HL-60 (cell line): ENCODE measurements around the gene DLK2.
"Not testable (repeated sequence)": the region's sequence is repeated elsewhere in the genome, so short reads cannot be mapped to it uniquely, and the experiment has no call there.

Experiments
- DNase-seq, 2 experiments: peaks; one replicate each; pipeline ENCODE4 v3.0.0-alpha.2; 2010 to 2020; ENCODE audit warnings: low read depth in 1 of 2, low spot score in 1 of 2
- H3K27ac ChIP-seq: fragments of 250-450 bp; sonication (Bioruptor Pico); replicated peaks from 2 replicates; pipeline ENCODE4 v1.5.1; 2020; ENCODE audit warnings: mild to moderate bottlenecking, moderate library complexity
- H3K27me3 ChIP-seq: fragments of 250-450 bp; sonication (Bioruptor Pico); 2 replicates; pipeline ENCODE4 v1.5.1; 2021; ENCODE audit warnings: mild to moderate bottlenecking, moderate library complexity; ENCODE audit not compliant: insufficient read depth, poor library complexity, severe bottlenecking
- H3K4me3 ChIP-seq: replicated peaks from 2 replicates; pipeline ENCODE4 v1.5.1; 2011; ENCODE audit warnings: mild to moderate bottlenecking, control low read depth, low read length; ENCODE audit not compliant: insufficient read depth
- GABPA ChIP-seq: IDR thresholded peaks from 2 replicates; pipeline ENCODE4 v1.6.1; 2012; ENCODE audit warnings: low read depth
- POLR2AphosphoS5 ChIP-seq: IDR thresholded peaks from 2 replicates; pipeline ENCODE4 v1.6.1; 2012; ENCODE audit warnings: low read depth
- SPI1 ChIP-seq: IDR thresholded peaks from 2 replicates; pipeline ENCODE4 v1.6.1; 2012; ENCODE audit warnings: low read depth, mild to moderate bottlenecking, borderline replicate concordance
- TF ChIP-seq, protein P1 (sequence below): IDR thresholded peaks from one replicate; pipeline ENCODE4 v1.5.1; 2011; ENCODE audit warnings: low read length, control low read depth, inconsistent platforms; ENCODE audit not compliant: insufficient read depth
- TF ChIP-seq, protein P2 (sequence below): IDR thresholded peaks from 2 replicates; pipeline ENCODE4 v1.6.1; 2012; ENCODE audit warnings: low read depth; ENCODE audit not compliant: insufficient replicate concordance

Gene DLK2

DNA sequence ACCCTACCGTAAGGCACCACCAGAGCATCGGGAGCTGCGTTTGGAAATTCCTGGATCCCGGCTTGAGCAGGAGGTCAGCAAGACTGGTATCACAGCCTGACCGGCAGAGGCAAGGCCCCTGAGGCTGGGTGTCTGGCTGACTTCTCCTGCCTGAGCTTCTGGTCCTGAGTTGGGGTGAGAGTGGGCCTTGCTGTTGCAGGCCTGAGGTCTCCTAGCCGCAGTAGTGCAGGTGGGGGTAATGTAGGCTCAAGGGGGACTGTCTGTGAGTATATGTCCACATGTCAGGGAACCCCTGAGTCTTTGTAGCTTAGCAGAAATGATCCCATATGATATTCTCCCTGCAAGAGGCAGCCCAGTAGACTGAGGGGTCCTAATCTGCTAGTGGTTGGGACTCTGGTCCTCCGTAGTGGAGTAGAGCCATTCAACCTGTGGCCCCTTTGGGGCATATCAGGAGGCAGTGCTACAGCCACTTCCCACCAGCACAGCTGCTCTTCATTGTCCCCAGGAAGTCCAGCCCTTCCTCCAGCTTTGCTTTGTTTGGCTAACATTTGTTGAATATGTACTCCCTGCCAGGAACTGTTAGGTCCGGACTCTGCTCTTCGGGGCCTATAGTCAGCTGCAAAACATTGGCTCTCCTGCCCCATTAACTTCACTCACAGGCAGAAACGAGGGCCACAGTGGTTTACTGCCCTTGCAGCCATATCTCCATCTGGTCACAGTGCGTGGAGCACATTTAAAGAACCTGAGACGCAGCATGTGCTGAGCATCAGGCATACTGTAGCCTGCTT is 43.9 kb upstream of the DLK2 start:
- TF ChIP-seq, protein P1, sequence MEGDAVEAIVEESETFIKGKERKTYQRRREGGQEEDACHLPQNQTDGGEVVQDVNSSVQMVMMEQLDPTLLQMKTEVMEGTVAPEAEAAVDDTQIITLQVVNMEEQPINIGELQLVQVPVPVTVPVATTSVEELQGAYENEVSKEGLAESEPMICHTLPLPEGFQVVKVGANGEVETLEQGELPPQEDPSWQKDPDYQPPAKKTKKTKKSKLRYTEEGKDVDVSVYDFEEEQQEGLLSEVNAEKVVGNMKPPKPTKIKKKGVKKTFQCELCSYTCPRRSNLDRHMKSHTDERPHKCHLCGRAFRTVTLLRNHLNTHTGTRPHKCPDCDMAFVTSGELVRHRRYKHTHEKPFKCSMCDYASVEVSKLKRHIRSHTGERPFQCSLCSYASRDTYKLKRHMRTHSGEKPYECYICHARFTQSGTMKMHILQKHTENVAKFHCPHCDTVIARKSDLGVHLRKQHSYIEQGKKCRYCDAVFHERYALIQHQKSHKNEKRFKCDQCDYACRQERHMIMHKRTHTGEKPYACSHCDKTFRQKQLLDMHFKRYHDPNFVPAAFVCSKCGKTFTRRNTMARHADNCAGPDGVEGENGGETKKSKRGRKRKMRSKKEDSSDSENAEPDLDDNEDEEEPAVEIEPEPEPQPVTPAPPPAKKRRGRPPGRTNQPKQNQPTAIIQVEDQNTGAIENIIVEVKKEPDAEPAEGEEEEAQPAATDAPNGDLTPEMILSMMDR: no peak
- no peak for TF ChIP-seq GABPA
- TF ChIP-seq, protein P2, sequence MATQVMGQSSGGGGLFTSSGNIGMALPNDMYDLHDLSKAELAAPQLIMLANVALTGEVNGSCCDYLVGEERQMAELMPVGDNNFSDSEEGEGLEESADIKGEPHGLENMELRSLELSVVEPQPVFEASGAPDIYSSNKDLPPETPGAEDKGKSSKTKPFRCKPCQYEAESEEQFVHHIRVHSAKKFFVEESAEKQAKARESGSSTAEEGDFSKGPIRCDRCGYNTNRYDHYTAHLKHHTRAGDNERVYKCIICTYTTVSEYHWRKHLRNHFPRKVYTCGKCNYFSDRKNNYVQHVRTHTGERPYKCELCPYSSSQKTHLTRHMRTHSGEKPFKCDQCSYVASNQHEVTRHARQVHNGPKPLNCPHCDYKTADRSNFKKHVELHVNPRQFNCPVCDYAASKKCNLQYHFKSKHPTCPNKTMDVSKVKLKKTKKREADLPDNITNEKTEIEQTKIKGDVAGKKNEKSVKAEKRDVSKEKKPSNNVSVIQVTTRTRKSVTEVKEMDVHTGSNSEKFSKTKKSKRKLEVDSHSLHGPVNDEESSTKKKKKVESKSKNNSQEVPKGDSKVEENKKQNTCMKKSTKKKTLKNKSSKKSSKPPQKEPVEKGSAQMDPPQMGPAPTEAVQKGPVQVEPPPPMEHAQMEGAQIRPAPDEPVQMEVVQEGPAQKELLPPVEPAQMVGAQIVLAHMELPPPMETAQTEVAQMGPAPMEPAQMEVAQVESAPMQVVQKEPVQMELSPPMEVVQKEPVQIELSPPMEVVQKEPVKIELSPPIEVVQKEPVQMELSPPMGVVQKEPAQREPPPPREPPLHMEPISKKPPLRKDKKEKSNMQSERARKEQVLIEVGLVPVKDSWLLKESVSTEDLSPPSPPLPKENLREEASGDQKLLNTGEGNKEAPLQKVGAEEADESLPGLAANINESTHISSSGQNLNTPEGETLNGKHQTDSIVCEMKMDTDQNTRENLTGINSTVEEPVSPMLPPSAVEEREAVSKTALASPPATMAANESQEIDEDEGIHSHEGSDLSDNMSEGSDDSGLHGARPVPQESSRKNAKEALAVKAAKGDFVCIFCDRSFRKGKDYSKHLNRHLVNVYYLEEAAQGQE: no peak
- TF ChIP-seq SPI1: no peak
- no peak for TF ChIP-seq POLR2AphosphoS5
- H3K27ac ChIP-seq: no peak overlapping the region
- H3K4me3 ChIP-seq: no peak overlapping the region
- no peak for DNase-seq
- H3K27me3 ChIP-seq: no peaks in the 10 kb centered on the region

DNA sequence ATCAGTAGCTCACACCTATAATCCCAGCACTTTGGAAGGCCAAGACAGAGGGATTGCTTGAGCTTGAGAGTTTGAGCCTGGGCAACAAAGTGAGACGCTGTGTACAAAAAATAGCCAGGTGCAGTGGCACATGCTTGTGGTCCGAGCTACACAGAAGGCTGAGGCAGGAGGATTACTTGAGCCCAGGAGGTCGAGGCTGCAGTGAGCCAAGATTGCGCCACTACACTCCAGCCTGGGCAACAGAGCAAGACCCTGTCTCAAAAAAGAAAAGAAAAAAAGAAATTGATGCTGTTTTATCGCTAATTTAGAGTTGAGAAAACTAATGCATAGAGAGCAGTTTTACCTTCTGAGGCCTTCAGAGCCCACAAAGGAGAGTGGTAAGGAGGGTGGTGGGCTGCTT is 42.9 kb upstream of the DLK2 start:
- not testable (repeated sequence) for H3K27ac ChIP-seq, H3K27me3 ChIP-seq, H3K4me3 ChIP-seq, DNase-seq

DNA sequence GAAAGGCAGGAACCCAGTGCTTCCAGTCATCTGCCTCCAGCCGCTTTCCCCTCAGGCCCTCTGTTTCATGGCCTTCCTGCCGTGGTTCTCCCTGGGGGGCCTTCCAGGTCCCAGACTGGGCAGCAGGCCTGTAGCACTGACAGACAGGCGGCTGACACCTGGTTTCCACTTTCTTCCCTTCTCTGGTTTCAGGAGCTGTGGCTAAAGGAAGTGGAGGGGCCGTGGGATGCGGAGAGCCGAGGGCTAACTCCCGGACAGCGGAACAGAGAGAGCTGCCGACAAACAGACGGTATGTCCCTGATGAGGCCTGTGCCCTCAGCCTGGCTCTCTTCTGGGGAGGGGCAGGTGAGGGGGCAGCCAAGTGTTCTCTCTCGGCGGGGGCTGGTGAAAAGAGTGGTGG is 42.3 kb upstream of the DLK2 start:
- Histone ChIP-seq H3K27ac (no peak overlapping the region), H3K4me3 (no peak overlapping the region), H3K27me3 (no peaks in the 10 kb centered on the region)
- no peak for DNase-seq
- TF ChIP-seq SPI1 (no peak), GABPA (no peak), POLR2AphosphoS5 (no peak)
- TF ChIP-seq, protein P2: no peak
- TF ChIP-seq, protein P1: no peak

DNA sequence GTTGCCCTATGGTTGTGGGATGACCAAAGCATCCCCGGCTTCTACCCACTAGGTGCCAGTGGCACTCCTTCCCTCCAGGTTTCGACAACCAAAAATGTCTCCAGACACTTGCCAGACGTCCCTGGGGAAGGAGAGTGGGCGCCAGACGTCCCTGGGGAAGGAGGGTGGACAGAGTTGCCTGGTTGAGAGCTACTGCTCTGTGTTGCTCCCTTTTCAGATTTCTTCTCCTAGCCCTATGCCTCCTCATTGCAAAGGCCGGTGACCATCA is 41.7 kb upstream of the DLK2 start:
- no peak overlapping the region for H3K4me3 ChIP-seq
- TF ChIP-seq POLR2AphosphoS5: no peak
- TF ChIP-seq, protein P1: no peak
- TF ChIP-seq SPI1: no peak
- no peak for TF ChIP-seq GABPA
- TF ChIP-seq, protein P2: no peak
- DNase-seq: no peak
- no peak overlapping the region for H3K27ac ChIP-seq
- no peaks in the 10 kb centered on the region for H3K27me3 ChIP-seq
